H4 (cell line): ENCODE measurements around the gene PCDH15. TPM values are rescaled to one million over a fixed set of nuclear protein-coding genes. Genes with fewer than 3 reads are reported as not detected.
"Not testable (repeated sequence)": the region's sequence is repeated elsewhere in the genome, so short reads cannot be mapped to it uniquely, and the experiment has no call there.

Experiments
- DNase-seq: peaks from one replicate; pipeline ENCODE4 v3.0.0-alpha.2; 2015; ENCODE audit warnings: low spot score
- total RNA-seq: library from RNA; depleted of rRNA; stranded (reverse); fragments of >200 nt; shearing (Covaris generic); gene quantifications from 2 replicates; pipeline ENCODE4 v1.2.3, GENCODE V29; 2014

PCDH15 gene
- total RNA-seq, 1 experiment from 2014 or later, result 0.35 TPM

GRCh38 chr10:53980210-53980609, 820.8 kb downstream of the PCDH15 start:
- DNase-seq, result no peak

GRCh38 chr10:53978301-53978700, 822.7 kb downstream of the PCDH15 start:
- no peak for DNase-seq

- DNase-seq, result no peak
Measured at GRCh38 chr10:53977267-53977666, 823.8 kb downstream of the PCDH15 start.

GRCh38 chr10:53957401-53957800, 843.6 kb downstream of the PCDH15 start:
- peak; percentile 36 for DNase-seq

GRCh38 chr10:53955091-53955490, 845.9 kb downstream of the PCDH15 start:
- DNase-seq, result no peak

- no peak for DNase-seq
Measured at GRCh38 chr10:53952698-53953630, 848.1 kb downstream of the PCDH15 start.

- DNase-seq, result no peak
Measured at GRCh38 chr10:53939654-53940053, 861.4 kb downstream of the PCDH15 start.

- DNase-seq, result no peak
Measured at GRCh38 chr10:53930648-53931047, 870.4 kb downstream of the PCDH15 start.

- DNase-seq, result not testable (repeated sequence)
Measured at GRCh38 chr10:53924051-53924700, 876.9 kb downstream of the PCDH15 start.

GRCh38 chr10:53918755-53919154, 882.3 kb downstream of the PCDH15 start:
- no peak for DNase-seq

- DNase-seq, result no peak
Measured at GRCh38 chr10:53909791-53910190, 891.2 kb downstream of the PCDH15 start.

GRCh38 chr10:53904506-53905241, 896.4 kb downstream of the PCDH15 start:
- no peak for DNase-seq

- DNase-seq, result no peak
Measured at GRCh38 chr10:53903756-53904155, 897.3 kb downstream of the PCDH15 start.

- no peak for DNase-seq
Measured at GRCh38 chr10:53899463-53900160, 901.4 kb downstream of the PCDH15 start.

- DNase-seq, result no peak
Measured at GRCh38 chr10:53898532-53898931, 902.5 kb downstream of the PCDH15 start.

GRCh38 chr10:53894145-53894544, 906.9 kb downstream of the PCDH15 start:
- DNase-seq, result no peak

GRCh38 chr10:53893061-53893460, 908.0 kb downstream of the PCDH15 start:
- no peak for DNase-seq

GRCh38 chr10:53886325-53887300, 914.4 kb downstream of the PCDH15 start:
- DNase-seq, result peak; percentile 64

- no peak for DNase-seq
Measured at GRCh38 chr10:53864846-53865245, 936.2 kb downstream of the PCDH15 start.

- DNase-seq, result no peak
Measured at GRCh38 chr10:53852450-53853175, 948.4 kb downstream of the PCDH15 start.
